HepG2 (cell line): ENCODE measurements around the gene TOB2. TPM values are rescaled to one million over a fixed set of nuclear protein-coding genes. Genes with fewer than 3 reads are reported as not detected.

ENCODE experiments used
- AKAP8 ChIP-seq: sonication (generic); formaldehyde crosslinking; IDR thresholded peaks from 2 replicates; pipeline ENCODE4 v1.5.1; 2020; ENCODE audit warnings: mild to moderate bottlenecking, missing genetic modification reagents
- FOXK2 ChIP-seq: fragments of 450-650 bp; IDR thresholded peaks from 2 replicates; pipeline ENCODE4 v1.6.1; 2016
- KDM5B ChIP-seq: sonication (generic); formaldehyde crosslinking; IDR thresholded peaks from 2 replicates; pipeline ENCODE4 v1.4.0; 2020; ENCODE audit warnings: missing genetic modification reagents, mild to moderate bottlenecking, borderline replicate concordance
- MAFF ChIP-seq: IDR thresholded peaks from 2 replicates; pipeline ENCODE4 v1.6.1; 2011; ENCODE audit warnings: low read depth, low read length, improper control_type of control experiment
- MLXIP ChIP-seq: sonication (generic); formaldehyde crosslinking; IDR thresholded peaks from 2 replicates; pipeline ENCODE4 v1.9.0; 2021; ENCODE audit warnings: missing genetic modification reagents, borderline replicate concordance
- PAF1 ChIP-seq: IDR thresholded peaks from 2 replicates; pipeline ENCODE4 v1.6.1; 2016; ENCODE audit warnings: missing genetic modification reagents, missing compliant biosample characterization
- PCBP1 ChIP-seq: fragments of 200-400 bp; formaldehyde crosslinking; IDR thresholded peaks from 2 replicates; pipeline ENCODE4 v1.6.1; 2017; ENCODE audit warnings: mild to moderate bottlenecking, low read depth, low read length, borderline replicate concordance
- RFXANK ChIP-seq: IDR thresholded peaks from 2 replicates; pipeline ENCODE4 v1.6.1; 2016
- STAG1 ChIP-seq: sonication (generic); formaldehyde crosslinking; IDR thresholded peaks from 2 replicates; pipeline ENCODE4 v1.4.0; 2020; ENCODE audit warnings: missing genetic modification reagents
- TEAD2 ChIP-seq: sonication (generic); formaldehyde crosslinking; IDR thresholded peaks from 2 replicates; pipeline ENCODE4 v1.9.0; 2021; ENCODE audit warnings: missing genetic modification reagents
- TRIM22 ChIP-seq: fragments of 450-650 bp; IDR thresholded peaks from 2 replicates; pipeline ENCODE4 v1.6.1; 2017
- TSC22D2 ChIP-seq: sonication (generic); formaldehyde crosslinking; IDR thresholded peaks from 2 replicates; pipeline ENCODE4 v1.5.1; 2020; ENCODE audit warnings: missing genetic modification reagents, mild to moderate bottlenecking, borderline replicate concordance
- ZNF251 ChIP-seq: sonication (generic); formaldehyde crosslinking; IDR thresholded peaks from 2 replicates; pipeline ENCODE4 v1.9.0; 2021; ENCODE audit warnings: mild to moderate bottlenecking, missing genetic modification reagents
- ZNF333 ChIP-seq: sonication (generic); formaldehyde crosslinking; IDR thresholded peaks from 2 replicates; pipeline ENCODE4 v1.4.0; 2020; ENCODE audit warnings: mild to moderate bottlenecking, missing genetic modification reagents, borderline replicate concordance
- ZNF660 ChIP-seq: sonication (generic); formaldehyde crosslinking; IDR thresholded peaks from 2 replicates; pipeline ENCODE4 v1.5.1; 2020; ENCODE audit warnings: mild to moderate bottlenecking, low read depth, missing genetic modification reagents, borderline replicate concordance
- polyA plus RNA-seq, 8 experiments: library from polyadenylated mRNA; depleted of rRNA in 3 of 8; stranded (reverse) in 7 of 8; unstranded in 1 of 8; fragments of >200 nt; fragmentation: Illumina TruSeq in 4 of 8; extraction: Trizol in 4 of 8; gene quantifications; 2 replicates each; pipeline versions ENCODE4 v1.2.1 to v1.2.3, GENCODE V29; 2011 to 2016; ENCODE audit warnings: low read depth in 4 of 8, missing spikeins in 1 of 8, mixed read lengths in 1 of 8; ENCODE audit not compliant: insufficient read depth in 1 of 8
- total RNA-seq, 5 experiments: library from RNA; depleted of rRNA; stranded (reverse); fragments of >200 nt; fragmentation: Illumina TruSeq; extraction: Trizol; gene quantifications; 2 replicates each; pipeline ENCODE4 v1.2.3, GENCODE V29; 2016; ENCODE audit warnings: low read depth in 1 of 5
- TF ChIP-seq, protein P1 (sequence below): sonication (generic); formaldehyde crosslinking; IDR thresholded peaks from 2 replicates; pipeline ENCODE4 v1.5.0; 2020; ENCODE audit warnings: mild to moderate bottlenecking, missing genetic modification reagents
- TF ChIP-seq, protein P2 (sequence below): IDR thresholded peaks from 2 replicates; pipeline ENCODE4 v1.6.1; 2016; ENCODE audit warnings: low read depth
- TF ChIP-seq, protein P3 (sequence below): sonication (generic); formaldehyde crosslinking; IDR thresholded peaks from 2 replicates; pipeline ENCODE4; 2020; ENCODE audit warnings: missing genetic modification reagents, mild to moderate bottlenecking, borderline replicate concordance

Gene TOB2
- total and polyA plus RNA-seq, 2 of the 13 experiments (the other 11 are each of a cell fraction or from before 2014, with no cell fraction given), result 12.2 to 13.7 TPM

GRCh38 chr22:41446639-41447434 is at the start of gene TOB2 (continued):
- TF ChIP-seq, protein P1, sequence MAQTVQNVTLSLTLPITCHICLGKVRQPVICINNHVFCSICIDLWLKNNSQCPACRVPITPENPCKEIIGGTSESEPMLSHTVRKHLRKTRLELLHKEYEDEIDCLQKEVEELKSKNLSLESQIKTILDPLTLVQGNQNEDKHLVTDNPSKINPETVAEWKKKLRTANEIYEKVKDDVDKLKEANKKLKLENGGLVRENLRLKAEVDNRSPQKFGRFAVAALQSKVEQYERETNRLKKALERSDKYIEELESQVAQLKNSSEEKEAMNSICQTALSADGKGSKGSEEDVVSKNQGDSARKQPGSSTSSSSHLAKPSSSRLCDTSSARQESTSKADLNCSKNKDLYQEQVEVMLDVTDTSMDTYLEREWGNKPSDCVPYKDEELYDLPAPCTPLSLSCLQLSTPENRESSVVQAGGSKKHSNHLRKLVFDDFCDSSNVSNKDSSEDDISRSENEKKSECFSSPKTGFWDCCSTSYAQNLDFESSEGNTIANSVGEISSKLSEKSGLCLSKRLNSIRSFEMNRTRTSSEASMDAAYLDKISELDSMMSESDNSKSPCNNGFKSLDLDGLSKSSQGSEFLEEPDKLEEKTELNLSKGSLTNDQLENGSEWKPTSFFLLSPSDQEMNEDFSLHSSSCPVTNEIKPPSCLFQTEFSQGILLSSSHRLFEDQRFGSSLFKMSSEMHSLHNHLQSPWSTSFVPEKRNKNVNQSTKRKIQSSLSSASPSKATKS (CRISPR knock-in tag), result peak; percentile 99
- peak; percentile 86; the same call in 1 of the 2 replicates for TF ChIP-seq KDM5B (CRISPR knock-in tag)
- TF ChIP-seq, protein P2, sequence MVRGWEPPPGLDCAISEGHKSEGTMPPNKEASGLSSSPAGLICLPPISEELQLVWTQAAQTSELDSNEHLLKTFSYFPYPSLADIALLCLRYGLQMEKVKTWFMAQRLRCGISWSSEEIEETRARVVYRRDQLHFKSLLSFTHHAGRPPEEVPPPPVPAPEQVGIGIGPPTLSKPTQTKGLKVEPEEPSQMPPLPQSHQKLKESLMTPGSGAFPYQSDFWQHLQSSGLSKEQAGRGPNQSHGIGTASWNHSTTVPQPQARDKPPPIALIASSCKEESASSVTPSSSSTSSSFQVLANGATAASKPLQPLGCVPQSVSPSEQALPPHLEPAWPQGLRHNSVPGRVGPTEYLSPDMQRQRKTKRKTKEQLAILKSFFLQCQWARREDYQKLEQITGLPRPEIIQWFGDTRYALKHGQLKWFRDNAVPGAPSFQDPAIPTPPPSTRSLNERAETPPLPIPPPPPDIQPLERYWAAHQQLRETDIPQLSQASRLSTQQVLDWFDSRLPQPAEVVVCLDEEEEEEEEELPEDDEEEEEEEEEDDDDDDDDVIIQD (CRISPR knock-in tag), result peak; percentile 49; the same call in 1 of the 2 replicates
- 0 out of 2 replicates have a peak, but pooled peaks have one; percentile 38 for TF ChIP-seq ZNF660 (CRISPR knock-in tag)
- TF ChIP-seq PAF1 (CRISPR knock-in tag), result peak; percentile 41; the same call in 1 of the 2 replicates
- peak; percentile 95 for TF ChIP-seq TSC22D2
- TF ChIP-seq PCBP1, result peak; percentile 100
- no peak; the same call in 1 of the 2 replicates for TF ChIP-seq TEAD2 (CRISPR knock-in tag)
- TF ChIP-seq RFXANK (CRISPR knock-in tag), result peak; percentile 93
- peak; percentile 98 for TF ChIP-seq AKAP8 (CRISPR knock-in tag)
- TF ChIP-seq STAG1 (CRISPR knock-in tag), result peak; percentile 41; the same call in 1 of the 2 replicates
- TF ChIP-seq, protein P3, sequence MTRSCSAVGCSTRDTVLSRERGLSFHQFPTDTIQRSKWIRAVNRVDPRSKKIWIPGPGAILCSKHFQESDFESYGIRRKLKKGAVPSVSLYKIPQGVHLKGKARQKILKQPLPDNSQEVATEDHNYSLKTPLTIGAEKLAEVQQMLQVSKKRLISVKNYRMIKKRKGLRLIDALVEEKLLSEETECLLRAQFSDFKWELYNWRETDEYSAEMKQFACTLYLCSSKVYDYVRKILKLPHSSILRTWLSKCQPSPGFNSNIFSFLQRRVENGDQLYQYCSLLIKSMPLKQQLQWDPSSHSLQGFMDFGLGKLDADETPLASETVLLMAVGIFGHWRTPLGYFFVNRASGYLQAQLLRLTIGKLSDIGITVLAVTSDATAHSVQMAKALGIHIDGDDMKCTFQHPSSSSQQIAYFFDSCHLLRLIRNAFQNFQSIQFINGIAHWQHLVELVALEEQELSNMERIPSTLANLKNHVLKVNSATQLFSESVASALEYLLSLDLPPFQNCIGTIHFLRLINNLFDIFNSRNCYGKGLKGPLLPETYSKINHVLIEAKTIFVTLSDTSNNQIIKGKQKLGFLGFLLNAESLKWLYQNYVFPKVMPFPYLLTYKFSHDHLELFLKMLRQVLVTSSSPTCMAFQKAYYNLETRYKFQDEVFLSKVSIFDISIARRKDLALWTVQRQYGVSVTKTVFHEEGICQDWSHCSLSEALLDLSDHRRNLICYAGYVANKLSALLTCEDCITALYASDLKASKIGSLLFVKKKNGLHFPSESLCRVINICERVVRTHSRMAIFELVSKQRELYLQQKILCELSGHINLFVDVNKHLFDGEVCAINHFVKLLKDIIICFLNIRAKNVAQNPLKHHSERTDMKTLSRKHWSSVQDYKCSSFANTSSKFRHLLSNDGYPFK (CRISPR knock-in tag), result peak; percentile 71; the same call in 1 of the 2 replicates
- no peak for TF ChIP-seq FOXK2
- peak; percentile 91 for TF ChIP-seq MLXIP (CRISPR knock-in tag)
- TF ChIP-seq TRIM22, result no peak
- peak; percentile 56; the same call in 1 of the 2 replicates for TF ChIP-seq ZNF251
- TF ChIP-seq ZNF333 (CRISPR knock-in tag), result peak; percentile 22
- peak; percentile 1; the same call in 1 of the 2 replicates for TF ChIP-seq MAFF
